DOHH2 (cell line): Measurements from ENCODE around the gene POLG.

Experiments
- H3F3A ChIP-seq: fragments of 200-600 bp; sonication (generic), shearing (Covaris generic); 2 replicates; pipeline ENCODE4 v1.6.0; 2016; ENCODE audit warnings: antibody characterized with exemption, mild to moderate bottlenecking; ENCODE audit not compliant: control insufficient read depth, insufficient read depth
- H3K27ac ChIP-seq: fragments of 200-600 bp; sonication (generic); 2 replicates; pipeline ENCODE4 v1.5.1; 2014; ENCODE audit warnings: low read depth, mild to moderate bottlenecking, low read length, moderate library complexity
- H3K27me3 ChIP-seq: fragments of 200-600 bp; sonication (generic); 2 replicates; pipeline ENCODE4 v1.6.1; 2014; ENCODE audit warnings: mild to moderate bottlenecking, low read length, mixed read lengths; ENCODE audit not compliant: control insufficient read depth
- H3K36me3 ChIP-seq: fragments of 200-600 bp; sonication (generic); 2 replicates; pipeline ENCODE4 v1.6.1; 2014; ENCODE audit warnings: mild to moderate bottlenecking, low read length, moderate library complexity, mixed read lengths; ENCODE audit not compliant: control insufficient read depth
- H3K4me1 ChIP-seq: fragments of 200-600 bp; sonication (generic); 2 replicates; pipeline ENCODE4 v1.6.1; 2014; ENCODE audit warnings: mild to moderate bottlenecking, low read length, mixed read lengths; ENCODE audit not compliant: control insufficient read depth
- H3K4me2 ChIP-seq: fragments of 200-600 bp; sonication (generic); 2 replicates; pipeline ENCODE4 v1.6.0; 2014; ENCODE audit warnings: mild to moderate bottlenecking, low read length, moderate library complexity
- H3K4me3 ChIP-seq: fragments of 200-600 bp; sonication (generic); 2 replicates; pipeline ENCODE4 v1.5.1; 2014; ENCODE audit warnings: mild to moderate bottlenecking, low read length, mixed read lengths
- H3K79me2 ChIP-seq: fragments of 200-600 bp; sonication (generic); 2 replicates; pipeline ENCODE4 v1.6.1; 2014; ENCODE audit warnings: mild to moderate bottlenecking, low read length, mixed read lengths; ENCODE audit not compliant: control insufficient read depth
- H3K9me2 ChIP-seq: fragments of 200-600 bp; sonication (generic); replicated peaks from 2 replicates; pipeline ENCODE4 v1.6.1; 2014; ENCODE audit warnings: mild to moderate bottlenecking, low read length, mixed read lengths; ENCODE audit not compliant: control insufficient read depth
- H3K9me3 ChIP-seq: fragments of 200-600 bp; sonication (generic); 2 replicates; pipeline ENCODE4 v1.6.1; 2014; ENCODE audit warnings: antibody characterized with exemption, low read length, mixed read lengths; ENCODE audit not compliant: control insufficient read depth, insufficient read depth
- H4K20me1 ChIP-seq: fragments of 200-600 bp; sonication (generic); 2 replicates; pipeline ENCODE4 v1.6.0; 2014; ENCODE audit warnings: low read depth, mild to moderate bottlenecking, antibody characterized with exemption, low read length, moderate library complexity; ENCODE audit not compliant: control insufficient read depth, insufficient read depth
- CTCF ChIP-seq: fragments of 200-600 bp; sonication (generic); IDR thresholded peaks from one replicate; pipeline ENCODE4 v1.5.1; 2014; ENCODE audit warnings: antibody characterized with exemption, mild to moderate bottlenecking, low read depth, low read length; ENCODE audit not compliant: poor library complexity, severe bottlenecking
- EZH2phosphoT487 ChIP-seq: fragments of 200-600 bp; sonication (generic); IDR thresholded peaks from 2 replicates; pipeline ENCODE4 v1.6.1; 2017; ENCODE audit warnings: borderline replicate concordance, mild to moderate bottlenecking, antibody characterized with exemption, low read length, moderate library complexity, mixed read lengths

POLG gene

DNA sequence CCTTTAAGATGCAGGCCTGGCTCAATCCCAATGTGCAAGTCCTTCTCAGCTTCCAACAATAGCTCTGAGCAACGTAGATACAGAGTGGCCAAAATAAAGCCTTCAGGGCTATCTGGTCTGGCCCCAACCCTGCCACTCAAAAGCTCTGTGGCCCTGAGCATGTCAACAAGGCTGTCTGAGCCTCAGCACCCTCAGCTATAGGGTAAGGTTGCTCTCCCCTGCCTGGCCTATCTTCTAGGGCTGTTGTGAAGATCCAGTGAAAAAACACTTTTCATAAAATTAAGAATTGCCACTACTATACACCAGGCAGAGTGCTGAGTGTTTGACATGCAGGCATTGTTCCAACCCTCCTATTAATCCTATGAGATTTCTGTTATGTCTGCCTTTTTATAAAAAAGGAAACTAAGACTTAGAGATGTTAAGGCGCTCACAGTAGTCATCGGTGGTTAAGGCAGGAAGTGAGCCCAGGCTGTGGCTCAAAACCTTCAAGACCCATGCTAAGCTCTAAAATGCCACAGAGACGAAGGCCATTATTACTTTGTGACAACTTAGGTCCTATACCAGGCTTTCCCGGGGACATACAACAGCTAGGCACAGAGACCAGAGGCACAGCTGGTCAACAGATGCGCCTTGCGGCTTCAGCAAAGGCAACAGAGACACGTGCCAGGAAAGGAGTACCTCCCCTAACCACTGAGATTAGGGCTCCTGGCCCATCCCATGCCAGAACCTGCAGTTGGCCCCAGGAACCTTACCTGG lies 5.1 kb downstream of the POLG start:
- no peaks in the 10 kb centered on the region for H3K9me3 ChIP-seq
- no peak overlapping the region for H3K27ac ChIP-seq
- H3K9me2 ChIP-seq, result no peaks in the 10 kb centered on the region
- TF ChIP-seq CTCF (no peak), EZH2phosphoT487 (no peak)
- peaks cover 97% of the 10 kb centered on the region for H3K36me3 ChIP-seq
- peaks cover 26% of the 10 kb centered on the region for H3K4me1 ChIP-seq
- no peak overlapping the region for H3K4me3 ChIP-seq
- H3K27me3 ChIP-seq, result no peaks in the 10 kb centered on the region
- peaks cover 46% of the 10 kb centered on the region for H4K20me1 ChIP-seq
- no peak overlapping the region for H3K4me2 ChIP-seq
- peaks cover 74% of the 10 kb centered on the region for H3K79me2 ChIP-seq
- H3F3A ChIP-seq, result no peaks in the 10 kb centered on the region

DNA sequence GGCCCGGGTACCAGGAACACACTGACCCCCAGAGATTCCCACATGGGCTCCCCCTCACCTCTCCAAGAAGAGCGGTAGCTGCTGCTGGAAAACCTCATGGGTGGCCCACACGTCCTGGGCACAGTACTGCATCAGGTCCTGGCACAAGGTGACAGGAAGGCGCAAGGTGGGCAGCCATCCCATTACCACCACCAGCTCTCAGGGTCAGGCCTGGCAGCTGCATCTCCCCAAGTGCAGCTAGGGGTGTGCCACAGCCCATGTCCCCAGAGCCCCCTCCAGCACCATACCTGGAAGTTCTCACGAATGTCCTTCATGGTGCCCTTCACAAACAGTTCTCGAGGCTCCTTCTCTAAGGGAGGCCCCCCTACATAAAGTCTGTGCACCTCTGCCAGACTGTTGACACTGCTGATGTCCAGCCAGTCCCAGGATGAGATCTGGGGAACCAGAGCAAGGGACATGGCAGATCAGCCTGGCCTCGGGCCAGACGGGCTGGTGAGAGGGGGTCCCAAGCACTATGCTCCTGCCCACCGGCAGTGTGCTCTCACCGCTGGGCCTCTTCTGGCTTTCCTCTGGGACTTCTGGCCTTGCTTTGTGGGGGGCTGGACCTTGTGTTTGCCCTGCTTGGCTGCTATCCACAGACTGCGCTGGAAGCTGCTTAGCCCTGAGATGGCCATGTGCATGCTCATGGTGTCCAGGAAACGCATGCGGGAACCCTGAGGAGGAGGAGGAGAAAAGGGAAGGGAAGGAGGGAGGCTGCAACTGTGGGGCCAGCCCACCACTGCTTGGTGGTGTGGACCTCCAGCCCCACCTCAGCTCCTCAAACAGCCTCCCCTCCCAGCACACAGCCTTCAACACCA lies 6.0 kb downstream of the POLG start:
- H3K4me2 ChIP-seq, result no peak overlapping the region
- no peaks in the 10 kb centered on the region for H3K9me2 ChIP-seq
- H3K27me3 ChIP-seq, result no peaks in the 10 kb centered on the region
- no peak overlapping the region for H3K4me3 ChIP-seq
- TF ChIP-seq CTCF (no peak), EZH2phosphoT487 (no peak)
- peaks cover 100% of the 10 kb centered on the region for H3K36me3 ChIP-seq
- no peaks in the 10 kb centered on the region for H3F3A ChIP-seq
- H3K79me2 ChIP-seq, result peaks cover 65% of the 10 kb centered on the region
- peaks cover 26% of the 10 kb centered on the region for H3K4me1 ChIP-seq
- no peak overlapping the region for H3K27ac ChIP-seq
- no peaks in the 10 kb centered on the region for H3K9me3 ChIP-seq
- H4K20me1 ChIP-seq, result peaks cover 46% of the 10 kb centered on the region

GRCh38 chr15:89327113-89327512 lies 7.5 kb downstream of the POLG start:
- Histone ChIP-seq H3K4me2 (no peak overlapping the region), H3K36me3 (peaks cover 100% of the 10 kb centered on the region), H3K4me3 (no peak overlapping the region), H3K27me3 (no peaks in the 10 kb centered on the region), H3K79me2 (peaks cover 50% of the 10 kb centered on the region), H3K4me1 (peaks cover 11% of the 10 kb centered on the region), H3K27ac (no peak overlapping the region), H3K9me3 (no peaks in the 10 kb centered on the region), H4K20me1 (peaks cover 35% of the 10 kb centered on the region; the same call in 1 of the 2 replicates), H3K9me2 (no peaks in the 10 kb centered on the region), H3F3A (no peaks in the 10 kb centered on the region)
- TF ChIP-seq EZH2phosphoT487 (no peak), CTCF (no peak)
